Heart right ventricle (tissue), 16 donors: ENCODE data around the gene NRSN1. TPM values are rescaled to one million over a fixed set of nuclear protein-coding genes. Genes with fewer than 3 reads are reported as not detected.

Source experiments
- ATAC-seq, 8 donors: fragments of 200-7000 bp; cut with Tn5 transposase; one replicate each; pipeline ENCODE4 v1.9.1; 2020; ENCODE audit warnings: mild to moderate bottlenecking in 8 of 8, moderate library complexity in 8 of 8, moderate number of reproducible peaks in 1 of 8
- DNase-seq, 2 donors: peaks; one replicate each; pipeline ENCODE4 v3.0.0-alpha.2; 2020
- H3K27ac ChIP-seq, 10 donors: fragments of 200-600 bp; sonication (generic) in 2 of 10; one replicate each; pipeline versions ENCODE4 v1.5.0 to v1.8.0; 2020 to 2022; ENCODE audit warnings: mild to moderate bottlenecking in 3 of 10
- H3K27me3 ChIP-seq, 7 donors: fragments of 200-600 bp; one replicate each; pipeline ENCODE4 v1.8.0; 2021 to 2022; ENCODE audit warnings: mild to moderate bottlenecking in 2 of 7
- H3K36me3 ChIP-seq, 9 donors: fragments of 200-600 bp; sonication (generic) in 1 of 9; one replicate each; pipeline versions ENCODE4 v1.5.0 to v1.8.0; 2020 to 2022; ENCODE audit warnings: mild to moderate bottlenecking in 2 of 9
- H3K4me1 ChIP-seq, 9 donors: fragments of 200-600 bp; sonication (generic) in 1 of 9; one replicate each; pipeline versions ENCODE4 v1.5.0 to v1.8.0; 2020 to 2022; ENCODE audit warnings: mild to moderate bottlenecking in 4 of 9
- H3K4me3 ChIP-seq, 10 donors: fragments of 200-600 bp; sonication (generic) in 2 of 10; one replicate each; pipeline versions ENCODE4 v1.5.0 to v1.8.0; 2020 to 2022; ENCODE audit warnings: mild to moderate bottlenecking in 7 of 10, moderate library complexity in 2 of 10
- H3K9me3 ChIP-seq, 11 donors: fragments of 200-600 bp in 10 of 11; sonication (generic) in 2 of 11; one replicate each; pipeline versions ENCODE4 v1.5.0 to v1.8.0; 2013 to 2022; ENCODE audit warnings: mild to moderate bottlenecking in 2 of 11, control low read depth in 1 of 11, moderate library complexity in 1 of 11
- WGBS, 2 donors: extraction: QIAGEN DNeasy Blood & Tissue Kit; methylation state at CpG; one replicate each; pipeline ENCODE4 v1.1.7; 2013; ENCODE audit warnings: inconsistent platforms in 1 of 2; 5-methylcytosine and 5-hydroxymethylcytosine counted together
- intact Hi-C, 10 donors: fragments of 100-400 bp; cut with DNase I; formaldehyde crosslinking; loops; one replicate each; pipeline versions ENCODE4 v1.11.1 to v1.14.2; 2022
- polyA plus RNA-seq, 2 donors: library from polyadenylated mRNA; stranded (reverse); fragments of 200-250 nt; gene quantifications; one replicate each; pipeline ENCODE4 v1.2.3, GENCODE V29; 2013
- total RNA-seq, 10 donors: library from RNA; stranded (reverse); fragmentation: NEBNext Ultra II Directional in 3 of 10; extraction: Animal tissue kit (Norgen Biotek cat#: 25700) in 3 of 10; gene quantifications; one replicate each; pipeline versions ENCODE4 v1.2.1 to v1.2.4, GENCODE V29; 2021 to 2023
- TF ChIP-seq, protein P1 (sequence below), 9 donors: fragments of 200-600 bp; sonication (generic) in 2 of 9; IDR thresholded peaks; one replicate each; pipeline versions ENCODE4 v1.5.0 to v1.8.0; 2021 to 2022; ENCODE audit warnings: antibody characterized with exemption in 9 of 9, mild to moderate bottlenecking in 5 of 9, moderate library complexity in 1 of 9
- donor health status: Arrhythmogenic right ventricular cardiomyopathy.
- donor health status: ischemic (EF 13 %, LVEDD 7.1; RV severe dilation, severe dysfunction).
- donor health status: healthy with polysubstance abuse.
- donor health status: DM: no; HTN: yes; CAD: no.
- donor health status: DM: no; HTN: no; CAD: no.
- donor health status: ischemic (EF 25% LVEDD 6.9; RV normal size, moderate dysfunction).
- donor health status: ischemic (EF 25% LVEDD 5.7; RV mildly dilated, moderate dysfunction).
- donor health status: healthy.
- donor health status: DM: yes; HTN: yes; CAD: no.
- donor health status: Ischemic cardiomyopathy.
- donor health status: ischemic (EF 35%, LVEDD 5.7; RV mildly dilated, moderate dysfunction).
- donor health status: nonischemic (EF 11% LVEDD 7.7; RV severe dilation, severe dysfunction).
- donor health status: DM: yes; HTN: yes; CAD: no.
- donor health status: PGD.
- donor health status: ischemic (EF 29% LVEDD 5.4; RV normal size, mild dysfunction).
- donor health status: nonischemic (EF 23%, LVEDD 6.1; RV moderate dilation, normal function).

Gene NRSN1
- total and polyA plus RNA-seq, 12 donors = not detected

- intact Hi-C loops = no loop called here
- 68 to 70% methylated on average over 9 of the region's 9 CpGs for WGBS, 2 donors
- Histone ChIP-seq H3K9me3 (peaks cover 0 to 6% (median 0%) of the 10 kb centered on the region in 11 donors), H3K36me3 (no peaks in the 10 kb centered on the region), H3K27me3 (peaks cover 0 to 13% (median 0%) of the 10 kb centered on the region in 7 donors), H3K27ac (no peak overlapping the region), H3K4me3 (no peak overlapping the region), H3K4me1 (peaks cover 0 to 8% (median 0%) of the 10 kb centered on the region in 9 donors)
- DNase-seq (no peak), ATAC-seq (no peak)
- TF ChIP-seq, protein P1, sequence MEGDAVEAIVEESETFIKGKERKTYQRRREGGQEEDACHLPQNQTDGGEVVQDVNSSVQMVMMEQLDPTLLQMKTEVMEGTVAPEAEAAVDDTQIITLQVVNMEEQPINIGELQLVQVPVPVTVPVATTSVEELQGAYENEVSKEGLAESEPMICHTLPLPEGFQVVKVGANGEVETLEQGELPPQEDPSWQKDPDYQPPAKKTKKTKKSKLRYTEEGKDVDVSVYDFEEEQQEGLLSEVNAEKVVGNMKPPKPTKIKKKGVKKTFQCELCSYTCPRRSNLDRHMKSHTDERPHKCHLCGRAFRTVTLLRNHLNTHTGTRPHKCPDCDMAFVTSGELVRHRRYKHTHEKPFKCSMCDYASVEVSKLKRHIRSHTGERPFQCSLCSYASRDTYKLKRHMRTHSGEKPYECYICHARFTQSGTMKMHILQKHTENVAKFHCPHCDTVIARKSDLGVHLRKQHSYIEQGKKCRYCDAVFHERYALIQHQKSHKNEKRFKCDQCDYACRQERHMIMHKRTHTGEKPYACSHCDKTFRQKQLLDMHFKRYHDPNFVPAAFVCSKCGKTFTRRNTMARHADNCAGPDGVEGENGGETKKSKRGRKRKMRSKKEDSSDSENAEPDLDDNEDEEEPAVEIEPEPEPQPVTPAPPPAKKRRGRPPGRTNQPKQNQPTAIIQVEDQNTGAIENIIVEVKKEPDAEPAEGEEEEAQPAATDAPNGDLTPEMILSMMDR (IDR thresholded peaks at IDR 0.05) = no peak
Measured at GRCh38 chr6:24145690-24146131, 19.7 kb downstream of the NRSN1 start.

- WGBS, 2 donors = 89 to 90% methylated on average over 3 of the region's 3 CpGs
Measured at GRCh38 chr6:24146871-24147270, 20.9 kb downstream of the NRSN1 start.

GRCh38 chr6:24147511-24148153 lies 21.6 kb downstream of the NRSN1 start:
- TF ChIP-seq, protein P1 (IDR thresholded peaks at IDR 0.05) = no peak
- H3K27ac ChIP-seq = no peak overlapping the region
- peaks cover 0 to 16% (median 0%) of the 10 kb centered on the region in 7 donors for H3K27me3 ChIP-seq
- H3K4me1 ChIP-seq = no peaks in the 10 kb centered on the region
- H3K36me3 ChIP-seq = no peaks in the 10 kb centered on the region
- peaks cover 0 to 11% (median 0%) of the 10 kb centered on the region in 11 donors for H3K9me3 ChIP-seq
- intact Hi-C loops = no loop called here
- 68 to 71% methylated on average over 8 of the region's 8 CpGs for WGBS, 2 donors
- ATAC-seq (no peak), DNase-seq (no peak)
- H3K4me3 ChIP-seq = no peak overlapping the region

More at GRCh38 chr6:24146871-24147270, 20.9 kb downstream of the NRSN1 start:
- ATAC-seq = no peak
- intact Hi-C loops = no loop called here
- Histone ChIP-seq H3K4me1 (no peaks in the 10 kb centered on the region), H3K9me3 (peaks cover 0 to 8% (median 0%) of the 10 kb centered on the region in 11 donors), H3K27me3 (peaks cover 0 to 13% (median 0%) of the 10 kb centered on the region in 7 donors), H3K4me3 (no peak overlapping the region), H3K27ac (no peak overlapping the region), H3K36me3 (no peaks in the 10 kb centered on the region)
- DNase-seq = no peak
- TF ChIP-seq, protein P1 (IDR thresholded peaks at IDR 0.05) = no peak

- no peak overlapping the region for H3K4me3 ChIP-seq
- WGBS, 2 donors = 84 to 89% methylated on average over 3 of the region's 3 CpGs
- H3K9me3 ChIP-seq = peaks cover 0 to 7% (median 0%) of the 10 kb centered on the region in 11 donors
- no peak overlapping the region for H3K27ac ChIP-seq
- intact Hi-C loops = no loop called here
- no peaks in the 10 kb centered on the region for H3K36me3 ChIP-seq
- TF ChIP-seq, protein P1 (IDR thresholded peaks at IDR 0.05) = no peak
- ATAC-seq = no peak
- H3K27me3 ChIP-seq = peaks cover 0 to 16% (median 0%) of the 10 kb centered on the region in 7 donors
- no peaks in the 10 kb centered on the region for H3K4me1 ChIP-seq
- no peak for DNase-seq
Measured at GRCh38 chr6:24148154-24148570, 22.1 kb downstream of the NRSN1 start.
